ENCODE measurements around the gene IL20RB. TPM values are rescaled to one million over a fixed set of nuclear protein-coding genes. Genes with fewer than 3 reads are reported as not detected.
"Not testable (repeated sequence)": the region's sequence is repeated elsewhere in the genome, so short reads cannot be mapped to it uniquely, and the experiment has no call there.

Gene IL20RB
- total RNA-seq, 1 donor from 2014 or later: 3.7 TPM

DNA sequence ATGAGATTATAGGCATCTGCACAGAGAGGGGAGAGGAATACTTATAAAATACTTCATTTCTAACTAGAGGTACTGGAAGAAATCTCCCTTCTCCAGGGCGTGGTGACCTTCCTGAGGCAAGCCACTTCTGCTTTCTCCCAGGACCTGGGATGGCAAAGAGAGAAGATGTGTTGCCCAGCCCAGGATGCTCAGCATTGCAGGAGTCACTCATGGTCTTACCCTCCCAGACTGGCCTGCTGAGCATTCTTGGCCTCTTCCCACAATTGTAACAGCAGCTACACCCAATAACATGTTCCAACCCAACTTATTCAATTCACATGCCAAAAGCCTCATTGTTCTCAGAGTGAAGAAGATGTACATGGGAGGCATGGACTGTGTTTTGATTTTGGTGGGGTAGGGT lies 37.9 kb downstream of the IL20RB start:
- Histone ChIP-seq H3K4me3 (no peak overlapping the region), H3K9me3 (no peaks in the 10 kb centered on the region)
- TF ChIP-seq, protein P1, sequence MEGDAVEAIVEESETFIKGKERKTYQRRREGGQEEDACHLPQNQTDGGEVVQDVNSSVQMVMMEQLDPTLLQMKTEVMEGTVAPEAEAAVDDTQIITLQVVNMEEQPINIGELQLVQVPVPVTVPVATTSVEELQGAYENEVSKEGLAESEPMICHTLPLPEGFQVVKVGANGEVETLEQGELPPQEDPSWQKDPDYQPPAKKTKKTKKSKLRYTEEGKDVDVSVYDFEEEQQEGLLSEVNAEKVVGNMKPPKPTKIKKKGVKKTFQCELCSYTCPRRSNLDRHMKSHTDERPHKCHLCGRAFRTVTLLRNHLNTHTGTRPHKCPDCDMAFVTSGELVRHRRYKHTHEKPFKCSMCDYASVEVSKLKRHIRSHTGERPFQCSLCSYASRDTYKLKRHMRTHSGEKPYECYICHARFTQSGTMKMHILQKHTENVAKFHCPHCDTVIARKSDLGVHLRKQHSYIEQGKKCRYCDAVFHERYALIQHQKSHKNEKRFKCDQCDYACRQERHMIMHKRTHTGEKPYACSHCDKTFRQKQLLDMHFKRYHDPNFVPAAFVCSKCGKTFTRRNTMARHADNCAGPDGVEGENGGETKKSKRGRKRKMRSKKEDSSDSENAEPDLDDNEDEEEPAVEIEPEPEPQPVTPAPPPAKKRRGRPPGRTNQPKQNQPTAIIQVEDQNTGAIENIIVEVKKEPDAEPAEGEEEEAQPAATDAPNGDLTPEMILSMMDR (IDR thresholded peaks at IDR 0.05): no peak

GRCh38 chr3:137000039-137000438 lies 42.3 kb downstream of the IL20RB start:
- Histone ChIP-seq H3K4me3 (no peak overlapping the region), H3K36me3 (no peaks in the 10 kb centered on the region), H3K9me3 (no peaks in the 10 kb centered on the region), H3K27me3 (no peaks in the 10 kb centered on the region), H3K27ac (no peak overlapping the region), H3K4me1 (peaks cover 8% of the 10 kb centered on the region)
- intact Hi-C loops (cut with DNase I): no loop called here
- TF ChIP-seq, protein P1 (IDR thresholded peaks at IDR 0.05): no peak
- DNase-seq (no peak), ATAC-seq (no peak)

More for the DNA sequence above, 37.9 kb downstream of the IL20RB start:
- Histone ChIP-seq H3K36me3 (no peaks in the 10 kb centered on the region), H3K4me1 (peaks cover 16% of the 10 kb centered on the region), H3K27me3 (no peaks in the 10 kb centered on the region), H3K27ac (peak overlapping the region; percentile 86)
- ATAC-seq: peak; percentile 37
- intact Hi-C loops (cut with DNase I): no loop called here
- DNase-seq: no peak

GRCh38 chr3:137007376-137007775 lies 49.6 kb downstream of the IL20RB start:
- H3K4me1 ChIP-seq; H3K27me3 ChIP-seq; H3K9me3 ChIP-seq; H3K36me3 ChIP-seq; H3K27ac ChIP-seq; intact Hi-C loops (cut with DNase I); DNase-seq; H3K4me3 ChIP-seq; ATAC-seq: not testable (repeated sequence)

GRCh38 chr3:137008131-137008530 lies 50.3 kb downstream of the IL20RB start:
- Histone ChIP-seq H3K36me3 (no peaks in the 10 kb centered on the region), H3K9me3 (no peaks in the 10 kb centered on the region), H3K27me3 (no peaks in the 10 kb centered on the region), H3K27ac (no peak overlapping the region), H3K4me1 (no peaks in the 10 kb centered on the region), H3K4me3 (no peak overlapping the region)
- intact Hi-C loops (cut with DNase I): no loop called here
- ATAC-seq: no peak
- TF ChIP-seq, protein P1 (IDR thresholded peaks at IDR 0.05): no peak
- DNase-seq: no peak

DNA sequence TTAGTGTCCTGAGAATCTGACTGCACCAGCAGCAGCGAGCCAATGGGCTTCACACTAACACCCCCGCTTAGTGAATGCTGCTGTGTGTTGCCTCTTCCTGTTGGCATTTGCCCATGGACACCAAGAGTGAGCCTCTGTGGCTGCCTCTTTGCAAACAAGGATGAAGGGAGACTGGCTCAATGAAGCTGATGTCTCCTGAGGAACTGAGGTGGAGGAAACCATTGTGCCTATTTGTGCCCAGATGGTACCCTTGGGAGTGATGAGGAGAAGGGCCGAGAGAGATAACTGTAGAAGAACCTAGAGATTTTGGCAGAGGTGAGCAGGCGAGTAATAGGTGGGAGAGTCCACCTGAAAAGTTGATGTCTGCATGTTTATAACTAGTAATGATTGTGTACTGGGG lies 51.2 kb downstream of the IL20RB start:
- intact Hi-C loops (cut with DNase I): no loop called here
- H3K4me3 ChIP-seq: no peak overlapping the region
- H3K27me3 ChIP-seq: no peaks in the 10 kb centered on the region
- DNase-seq (no peak), ATAC-seq (no peak)
- H3K9me3 ChIP-seq: no peaks in the 10 kb centered on the region
- no peaks in the 10 kb centered on the region for H3K4me1 ChIP-seq
- TF ChIP-seq, protein P1 (IDR thresholded peaks at IDR 0.05): no peak
- no peak overlapping the region for H3K27ac ChIP-seq
- H3K36me3 ChIP-seq: no peaks in the 10 kb centered on the region

GRCh38 chr3:137010137-137010536 lies 52.4 kb downstream of the IL20RB start:
- ATAC-seq: no peak

More at GRCh38 chr3:137010137-137010536, 52.4 kb downstream of the IL20RB start:
- intact Hi-C loops (cut with DNase I): loop anchor here (10.0 kb wide), 1 partner anchor 255 kb away; the partner anchor contains the start of gene STAG1
- Histone ChIP-seq H3K36me3 (no peaks in the 10 kb centered on the region), H3K4me1 (no peaks in the 10 kb centered on the region), H3K4me3 (no peak overlapping the region), H3K27me3 (no peaks in the 10 kb centered on the region), H3K27ac (no peak overlapping the region), H3K9me3 (no peaks in the 10 kb centered on the region)
- no peak for DNase-seq
- TF ChIP-seq, protein P1 (IDR thresholded peaks at IDR 0.05): no peak
